Hepatocyte (in vitro differentiated cells): Measurements from ENCODE around the gene PRSS36. TPM values are rescaled to one million over a fixed set of nuclear protein-coding genes. Genes with fewer than 3 reads are reported as not detected.

Experiments
- DNase-seq: peaks from one replicate; pipeline ENCODE4 v3.0.0-alpha.2; 2016; ENCODE audit warnings: low spot score
- H2AFZ ChIP-seq: fragments of 200-600 bp; sonication (generic); 2 replicates; pipeline ENCODE4 v1.6.0; 2016; ENCODE audit warnings: antibody characterized with exemption, mild to moderate bottlenecking
- H3K27ac ChIP-seq: fragments of 200-600 bp; sonication (generic); 2 replicates; pipeline ENCODE4 v1.5.1; 2016; ENCODE audit warnings: mild to moderate bottlenecking
- H3K27me3 ChIP-seq: fragments of 200-600 bp; sonication (generic); 2 replicates; pipeline ENCODE4 v1.6.1; 2016
- H3K36me3 ChIP-seq: fragments of 200-600 bp; sonication (generic); replicated peaks from 2 replicates; pipeline ENCODE4 v1.5.1; 2016; ENCODE audit warnings: low read depth; ENCODE audit not compliant: insufficient read depth
- H3K4me1 ChIP-seq: fragments of 200-600 bp; sonication (generic); 2 replicates; pipeline ENCODE4 v1.5.1; 2016; ENCODE audit warnings: mild to moderate bottlenecking, moderate library complexity; ENCODE audit not compliant: insufficient read depth
- H3K4me2 ChIP-seq: fragments of 200-600 bp; sonication (generic); 2 replicates; pipeline ENCODE4 v1.6.0; 2016
- H3K4me3 ChIP-seq: fragments of 200-600 bp; sonication (generic); 2 replicates; pipeline ENCODE4 v1.5.1; 2016; ENCODE audit warnings: mild to moderate bottlenecking
- H3K79me2 ChIP-seq: fragments of 200-600 bp; sonication (generic); 2 replicates; pipeline ENCODE4 v1.6.0; 2017; ENCODE audit warnings: mild to moderate bottlenecking
- H3K9me2 ChIP-seq: fragments of 200-600 bp; sonication (generic); replicated peaks from 2 replicates; pipeline ENCODE4 v1.6.0; 2017; ENCODE audit warnings: mild to moderate bottlenecking; ENCODE audit not compliant: insufficient read depth
- H3K9me3 ChIP-seq: fragments of 200-600 bp; sonication (generic); 2 replicates; pipeline ENCODE4 v1.5.1; 2016; ENCODE audit warnings: low read depth, mild to moderate bottlenecking
- H4K20me1 ChIP-seq: fragments of 200-600 bp; sonication (generic); 2 replicates; pipeline ENCODE4 v1.6.0; 2016; ENCODE audit warnings: mild to moderate bottlenecking; ENCODE audit not compliant: insufficient read depth, poor library complexity, severe bottlenecking
- CTCF ChIP-seq: fragments of 200-600 bp; sonication (generic); IDR thresholded peaks from 2 replicates; pipeline ENCODE4 v1.5.1; 2016; ENCODE audit warnings: antibody characterized with exemption, mild to moderate bottlenecking; ENCODE audit not compliant: poor library complexity
- EZH2 ChIP-seq: fragments of 200-600 bp; sonication (generic); IDR thresholded peaks from 2 replicates; pipeline ENCODE4 v1.6.1; 2016; ENCODE audit warnings: antibody characterized with exemption, mild to moderate bottlenecking, borderline replicate concordance
- EZH2phosphoT487 ChIP-seq: fragments of 200-600 bp; sonication (generic); IDR thresholded peaks from one replicate; pipeline ENCODE4 v1.6.1; 2018; ENCODE audit warnings: antibody characterized with exemption, mild to moderate bottlenecking, low read depth, moderate library complexity; ENCODE audit not compliant: unreplicated experiment, severe bottlenecking
- WGBS: methylation state at CpG from one replicate; pipeline ENCODE4 v1.1.6; 2016; ENCODE audit warnings: low lambda C conversion rate; ENCODE audit errors: missing lambda C conversion rate; 5-methylcytosine and 5-hydroxymethylcytosine counted together
- polyA plus RNA-seq: library from polyadenylated mRNA; unstranded; fragments of >200 nt; fragmentation: Nextera tagmentation; extraction: Ambion mirVana; gene quantifications from 2 replicates; pipeline ENCODE4 v1.2.1, GENCODE V29; 2016
- total RNA-seq: library from RNA; depleted of rRNA; stranded (reverse); fragments of >200 nt; gene quantifications from 2 replicates; pipeline ENCODE4 v1.2.3, GENCODE V29; 2014

The PRSS36 gene
- total and polyA plus RNA-seq, 2 experiments from 2014 or later = 0.63 to 1.4 TPM

GRCh38 chr16:31192856-31193642, 43.2 kb upstream of the PRSS36 start:
- peaks cover 77% of the 10 kb centered on the region for H4K20me1 ChIP-seq

GRCh38 chr16:31191697-31192428, 42.0 kb upstream of the PRSS36 start:
- Histone ChIP-seq H3K4me1 (no peaks in the 10 kb centered on the region), H2AFZ (no peak overlapping the region), H3K4me2 (no peak overlapping the region), H3K36me3 (peaks cover 8% of the 10 kb centered on the region), H4K20me1 (peaks cover 82% of the 10 kb centered on the region), H3K27ac (no peak overlapping the region), H3K9me2 (no peaks in the 10 kb centered on the region), H3K9me3 (no peaks in the 10 kb centered on the region), H3K4me3 (no peak overlapping the region), H3K27me3 (no peaks in the 10 kb centered on the region), H3K79me2 (peaks cover 38% of the 10 kb centered on the region)
- DNase-seq = no peak
- WGBS = 90% methylated on average over 5 of the region's 5 CpGs
- no peak for TF ChIP-seq EZH2
- TF ChIP-seq EZH2phosphoT487 = no peak
- TF ChIP-seq CTCF = no peak

More at GRCh38 chr16:31192856-31193642, 43.2 kb upstream of the PRSS36 start:
- TF ChIP-seq EZH2 (no peak), CTCF (no peak), EZH2phosphoT487 (no peak)
- no peak overlapping the region for H2AFZ ChIP-seq
- H3K4me1 ChIP-seq = no peaks in the 10 kb centered on the region
- WGBS = 95% methylated on average over 16 of the region's 16 CpGs
- no peak overlapping the region for H3K4me3 ChIP-seq
- no peaks in the 10 kb centered on the region for H3K9me3 ChIP-seq
- no peak overlapping the region for H3K27ac ChIP-seq
- H3K27me3 ChIP-seq = no peaks in the 10 kb centered on the region
- no peaks in the 10 kb centered on the region for H3K9me2 ChIP-seq
- no peak overlapping the region for H3K4me2 ChIP-seq
- peaks cover 8% of the 10 kb centered on the region for H3K36me3 ChIP-seq
- DNase-seq = no peak
- H3K79me2 ChIP-seq = peaks cover 27% of the 10 kb centered on the region

GRCh38 chr16:31190818-31191444, 41.1 kb upstream of the PRSS36 start:
- no peak overlapping the region for H3K4me2 ChIP-seq
- no peaks in the 10 kb centered on the region for H3K9me2 ChIP-seq
- H3K4me1 ChIP-seq = no peaks in the 10 kb centered on the region
- H2AFZ ChIP-seq = no peak overlapping the region
- no peaks in the 10 kb centered on the region for H3K9me3 ChIP-seq
- no peak overlapping the region for H3K4me3 ChIP-seq
- no peak for TF ChIP-seq CTCF
- TF ChIP-seq EZH2 = no peak
- no peak for TF ChIP-seq EZH2phosphoT487
- no peak for DNase-seq
- H3K27ac ChIP-seq = no peak overlapping the region
- peaks cover 8% of the 10 kb centered on the region for H3K36me3 ChIP-seq
- WGBS = 96% methylated on average over 17 of the region's 17 CpGs
- H3K79me2 ChIP-seq = peaks cover 47% of the 10 kb centered on the region
- H4K20me1 ChIP-seq = peaks cover 87% of the 10 kb centered on the region
- no peaks in the 10 kb centered on the region for H3K27me3 ChIP-seq
